ENCODE results near the gene ELFN1. TPM values are rescaled to one million over a fixed set of nuclear protein-coding genes. Genes with fewer than 3 reads are reported as not detected.

Gene ELFN1
- 13.9 TPM for polyA plus RNA-seq (2013, experiment 1 of 2; ENCODE audit: insufficient read length)
- polyA plus RNA-seq (2013, experiment 2 of 2; ENCODE audit: insufficient read length), result 7.2 TPM

GRCh38 chr7:1669954-1670893 is at the start of gene ELFN1:
Gene ELFN1, plus strand, starts transcription at chr7:1670277. Its CDS starts 74,320 bp downstream, at chr7:1744597.
- peak; percentile 78 for DNase-seq

GRCh38 chr7:1620835-1621234 is 49.2 kb upstream of the ELFN1 start:
- no peak for DNase-seq

- no peak for DNase-seq
Observed at GRCh38 chr7:1621718-1622117, 48.4 kb upstream of the ELFN1 start.

- no peak for DNase-seq
Observed at GRCh38 chr7:1622441-1622840, 47.6 kb upstream of the ELFN1 start.

- no peak for DNase-seq
Observed at GRCh38 chr7:1623810-1624209, 46.3 kb upstream of the ELFN1 start.

- DNase-seq, result no peak
Observed at GRCh38 chr7:1624999-1625927, 44.8 kb upstream of the ELFN1 start.

GRCh38 chr7:1626769-1627168 is 43.3 kb upstream of the ELFN1 start:
- DNase-seq, result no peak

GRCh38 chr7:1630700-1631336 is 39.3 kb upstream of the ELFN1 start:
- DNase-seq, result no peak

- no peak for DNase-seq
Observed at GRCh38 chr7:1631678-1632077, 38.4 kb upstream of the ELFN1 start.

GRCh38 chr7:1632506-1632905 is 37.6 kb upstream of the ELFN1 start:
- no peak for DNase-seq

GRCh38 chr7:1632916-1633785 is 36.9 kb upstream of the ELFN1 start:
- no peak for DNase-seq

- no peak for DNase-seq
Observed at GRCh38 chr7:1635401-1635800, 34.7 kb upstream of the ELFN1 start.

GRCh38 chr7:1637155-1637554 is 32.9 kb upstream of the ELFN1 start:
- DNase-seq, result no peak

- no peak for DNase-seq
Observed at GRCh38 chr7:1638215-1638661, 31.8 kb upstream of the ELFN1 start.

- no peak for DNase-seq
Observed at GRCh38 chr7:1639071-1639470, 31.0 kb upstream of the ELFN1 start.

GRCh38 chr7:1639532-1640175 is 30.4 kb upstream of the ELFN1 start:
- no peak for DNase-seq

- DNase-seq, result no peak
Observed at GRCh38 chr7:1640376-1641172, 29.5 kb upstream of the ELFN1 start.

GRCh38 chr7:1641173-1641572 is 28.9 kb upstream of the ELFN1 start:
- DNase-seq, result no peak

GRCh38 chr7:1641661-1642260 is 28.3 kb upstream of the ELFN1 start:
- DNase-seq, result no peak

GRCh38 chr7:1642291-1642731 is 27.8 kb upstream of the ELFN1 start:
- no peak for DNase-seq

Measured in fibroblast of skin of back (primary cell).